Measurements from ENCODE around the gene FRMPD2.
"Not testable (repeated sequence)": the region's sequence is repeated elsewhere in the genome, so short reads cannot be mapped to it uniquely, and the experiment has no call there.

Gene FRMPD2

DNA sequence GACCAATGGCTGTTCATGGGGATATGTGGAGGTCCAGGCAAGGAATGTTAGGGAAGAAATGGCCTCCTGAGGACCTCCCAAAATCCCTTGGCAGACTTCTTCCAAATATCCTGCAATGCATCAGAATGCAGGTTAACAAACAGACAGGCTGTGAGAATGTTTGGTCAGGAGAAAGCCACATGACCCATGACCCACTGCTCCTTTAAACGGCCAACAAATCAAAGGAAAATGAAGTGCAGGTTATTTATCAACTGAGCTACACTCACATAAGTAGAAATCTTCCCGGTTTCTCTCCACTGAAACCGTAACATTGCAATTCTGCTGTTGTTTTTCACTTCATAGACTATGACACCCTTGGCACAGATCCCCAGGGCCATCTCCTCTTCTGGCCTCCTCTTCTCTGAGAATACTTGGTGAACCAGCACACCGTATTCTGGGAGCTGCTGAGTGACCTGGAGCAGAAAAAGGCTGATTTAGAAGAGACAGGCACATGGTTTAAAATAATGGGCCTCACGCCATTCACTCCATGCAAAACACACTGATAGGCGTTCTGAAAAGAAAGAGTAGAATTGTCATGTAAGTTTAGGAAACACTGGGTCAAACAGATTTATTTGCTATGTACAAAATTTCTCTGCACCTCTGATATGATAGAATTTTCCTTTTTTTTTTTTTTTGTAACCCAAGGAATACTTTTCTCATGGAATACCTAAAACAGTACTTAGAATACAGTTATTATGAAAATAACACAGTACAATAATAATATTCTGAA is 67.8 kb downstream of the FRMPD2 start:
- DNase-seq (ENCODE audit: low read depth in 2 of 2): no peak

GRCh38 chr10:48205918-48206317 is 68.6 kb downstream of the FRMPD2 start:
- DNase-seq (ENCODE audit: low read depth in 2 of 2): no peak

- DNase-seq (ENCODE audit: low read depth in 2 of 2): no peak
Measured at GRCh38 chr10:48199580-48200377, 74.7 kb downstream of the FRMPD2 start.

DNA sequence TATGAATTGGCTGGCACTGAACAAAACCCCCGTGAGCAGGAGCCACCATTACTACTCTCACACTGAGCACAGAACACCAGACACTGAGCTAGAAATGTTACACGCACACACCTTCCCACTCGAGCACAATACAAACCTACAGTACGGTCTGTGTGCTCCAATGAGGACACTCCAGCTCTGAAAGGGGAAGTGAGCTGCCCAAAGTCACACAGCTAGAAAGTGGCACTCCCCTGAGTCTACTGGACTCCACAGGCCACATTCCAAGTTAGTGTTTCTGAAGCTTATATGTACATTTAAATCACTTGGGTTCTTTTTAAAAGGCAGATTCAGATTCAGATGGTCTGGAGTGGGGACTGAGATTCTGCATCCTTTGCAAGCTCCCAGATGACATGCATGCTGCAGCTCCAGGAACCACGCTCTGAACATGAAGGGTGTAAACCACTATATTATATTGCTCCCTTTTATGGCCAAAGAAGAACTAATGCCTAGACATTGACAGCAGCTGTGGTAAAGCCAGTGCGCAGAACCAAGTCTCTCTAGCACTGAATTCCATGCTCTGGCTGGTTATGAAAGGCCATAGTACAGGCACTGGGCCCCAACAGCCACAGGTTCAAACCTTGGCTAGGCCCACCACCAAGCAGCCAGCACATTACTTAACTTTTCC is 77.1 kb downstream of the FRMPD2 start:
- no peak for DNase-seq (ENCODE audit: low read depth in 2 of 2)

DNA sequence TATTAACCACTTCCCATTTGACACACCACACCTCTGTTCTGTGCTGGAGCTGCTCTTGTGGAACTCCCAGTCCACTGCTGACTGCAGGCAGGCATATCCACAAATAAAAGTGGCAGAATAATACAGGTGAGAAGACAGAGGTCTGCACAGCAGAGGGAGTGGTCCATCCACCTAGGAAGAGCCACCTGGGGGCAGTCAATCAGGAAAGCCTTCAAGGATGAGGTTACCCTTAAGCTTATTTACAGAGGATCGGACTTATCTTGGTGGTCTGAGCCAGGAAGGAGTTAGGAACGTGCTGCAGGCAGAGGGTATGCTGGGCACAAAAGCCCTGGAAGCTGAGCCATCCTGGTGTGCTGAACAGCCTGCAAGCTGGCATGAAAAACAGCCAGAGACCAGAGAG is 78.7 kb downstream of the FRMPD2 start:
- no peak for DNase-seq (ENCODE audit: low read depth in 2 of 2)

- no peak for DNase-seq (ENCODE audit: low read depth in 2 of 2)
Measured at GRCh38 chr10:48194830-48195229, 79.7 kb downstream of the FRMPD2 start.

DNA sequence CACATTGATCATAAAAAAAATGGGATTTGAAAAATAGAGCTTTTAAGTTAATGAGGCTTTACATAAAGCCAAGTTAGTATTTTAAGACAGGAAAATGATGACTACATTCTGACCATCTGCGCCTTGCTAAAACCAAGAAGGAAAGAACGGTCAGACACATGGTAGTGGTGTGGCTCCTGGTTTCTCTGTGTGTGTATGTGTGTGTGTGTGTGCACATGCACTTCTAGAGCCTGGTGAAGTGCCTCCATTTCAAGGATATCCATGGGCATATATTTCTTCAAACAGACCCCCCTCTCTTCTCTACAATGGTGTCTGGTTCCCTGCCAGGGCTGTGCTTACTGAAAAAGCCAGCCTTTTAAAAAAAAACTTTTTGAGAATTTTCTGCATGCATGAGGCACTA is 80.9 kb downstream of the FRMPD2 start:
- DNase-seq (ENCODE audit: low read depth in 2 of 2): no peak

DNA sequence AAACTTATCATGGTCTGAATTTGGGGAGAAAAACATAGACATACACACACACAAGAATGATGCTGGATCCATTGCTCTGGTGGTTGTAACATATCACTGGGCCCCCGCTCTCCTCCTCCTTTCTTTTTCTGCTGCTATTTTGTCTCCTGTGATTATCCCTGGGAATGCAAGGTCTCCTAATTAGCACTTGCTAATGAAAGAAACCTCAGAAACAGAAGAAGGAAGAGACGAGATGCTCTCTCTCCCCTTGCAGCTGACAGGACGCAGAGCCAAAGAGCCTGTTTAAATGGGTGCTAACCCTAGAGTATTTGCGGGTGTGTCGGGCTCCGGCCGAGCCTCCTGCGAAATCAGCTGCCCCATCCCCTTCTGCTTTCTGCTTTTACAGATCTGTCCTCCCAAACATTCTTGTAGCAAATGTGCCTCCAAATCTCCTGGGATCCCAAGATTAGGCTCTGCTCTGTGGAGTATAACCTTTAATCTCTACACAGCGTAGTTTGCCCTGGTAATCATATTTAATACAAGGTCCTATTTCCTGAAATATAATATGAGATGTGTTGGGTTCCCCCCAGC is 81.5 kb downstream of the FRMPD2 start:
- no peak for DNase-seq (ENCODE audit: low read depth in 2 of 2)

DNA sequence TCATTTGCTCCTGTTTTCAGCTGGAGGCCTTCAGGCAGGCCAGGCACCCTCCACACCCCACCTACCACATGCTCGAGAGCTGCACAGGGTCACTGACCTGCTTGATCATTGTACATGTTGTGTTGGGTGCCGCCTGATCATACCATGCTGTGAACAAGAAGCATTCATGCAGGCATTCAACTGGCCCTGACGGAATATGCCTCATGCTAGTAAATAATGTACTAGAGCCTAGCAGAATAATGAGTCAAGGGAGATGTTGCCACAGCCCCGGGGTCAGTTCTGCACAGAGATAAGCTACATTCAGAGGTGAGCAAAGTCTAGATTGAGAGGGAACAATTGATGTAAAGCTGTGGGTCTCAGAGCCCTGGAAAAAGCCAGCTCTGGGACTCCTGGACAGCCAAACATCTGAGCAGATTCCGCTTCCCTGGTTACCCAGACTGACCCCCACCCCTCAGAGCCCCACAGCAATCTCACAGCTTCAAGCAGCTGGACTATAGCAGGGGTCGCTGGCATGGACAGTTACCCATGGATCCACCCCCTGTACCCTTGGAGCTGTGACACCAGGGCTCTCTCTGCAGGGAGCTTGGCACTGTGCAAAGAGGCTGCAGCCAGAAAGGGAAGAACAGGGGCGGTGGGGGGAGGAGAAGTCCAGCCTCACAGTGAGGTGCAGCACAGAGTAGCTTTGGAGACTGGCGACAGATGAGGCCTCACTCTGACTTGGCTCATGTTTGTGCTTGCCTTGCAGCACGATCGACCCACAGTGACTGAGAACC is 86.6 kb downstream of the FRMPD2 start:
- DNase-seq (ENCODE audit: low read depth in 2 of 2): no peak

GRCh38 chr10:48187126-48187525 is 87.4 kb downstream of the FRMPD2 start:
- DNase-seq (ENCODE audit: low read depth in 2 of 2): no peak

DNA sequence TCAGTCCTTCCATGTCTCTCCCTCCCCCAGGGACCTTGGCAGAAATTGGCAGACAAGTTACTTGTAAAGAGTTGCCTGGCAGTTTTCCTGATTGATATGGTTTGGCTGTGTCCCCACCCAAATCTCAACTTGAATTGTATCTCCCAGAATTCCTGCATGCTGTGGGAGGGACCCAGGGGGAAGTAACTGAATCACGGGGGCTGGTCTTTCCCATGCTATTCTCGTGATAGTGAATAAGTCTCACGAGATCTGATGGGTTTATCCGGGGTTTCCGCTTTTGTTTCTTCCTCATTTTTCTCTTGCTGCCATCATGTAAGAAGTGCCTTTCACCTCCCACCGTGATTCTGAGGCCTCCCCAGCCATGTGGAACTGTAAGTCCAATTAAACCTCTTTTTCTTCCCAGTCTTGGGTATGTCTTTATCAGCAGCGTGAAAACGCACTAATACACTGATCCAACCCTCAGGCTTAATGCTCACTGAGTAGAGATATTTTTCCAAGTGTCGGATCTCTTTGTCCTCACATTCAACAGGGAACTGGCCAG is 88.2 kb downstream of the FRMPD2 start:
- DNase-seq (ENCODE audit: low read depth in 2 of 2): not testable (repeated sequence)

DNA sequence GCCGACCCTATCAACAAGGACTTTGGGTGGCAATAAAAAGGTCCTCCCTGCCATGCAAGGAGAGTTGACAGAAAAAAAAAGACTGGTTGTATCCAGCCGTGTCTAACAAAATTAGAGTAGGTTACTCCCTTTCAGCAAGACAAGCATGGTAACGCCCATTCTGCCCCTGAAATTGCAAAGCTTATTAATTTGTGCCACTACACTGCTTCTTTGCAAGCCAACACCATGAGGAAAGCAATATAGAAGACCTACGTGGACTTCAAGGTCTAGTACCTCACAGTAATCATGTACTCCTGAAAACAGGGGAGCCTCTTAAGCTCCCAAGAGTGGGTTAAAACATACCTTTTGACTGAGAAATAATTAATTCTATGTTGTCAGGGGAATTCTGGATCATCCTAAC is 90.3 kb downstream of the FRMPD2 start:
- no peak for DNase-seq (ENCODE audit: low read depth in 2 of 2)

DNA sequence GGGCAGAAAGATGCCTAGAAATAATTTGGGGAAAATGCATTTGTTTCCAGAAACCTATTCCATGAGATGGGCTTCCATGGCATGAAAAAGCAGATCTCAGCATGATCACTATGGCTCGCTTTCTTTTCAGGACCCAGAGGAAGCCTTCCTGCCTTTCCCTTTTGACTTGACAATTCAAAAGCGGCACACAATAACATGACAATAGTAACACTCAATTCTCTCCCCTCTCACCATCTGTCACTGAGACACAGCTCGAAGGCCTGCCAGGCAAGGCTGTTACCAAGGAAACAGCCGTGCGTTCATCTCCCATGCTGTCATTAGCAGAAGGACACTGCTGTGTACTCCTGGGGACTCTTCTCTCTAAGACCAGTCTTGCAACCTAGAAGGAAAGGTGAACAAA is 101.8 kb downstream of the FRMPD2 start:
- not testable (repeated sequence) for DNase-seq (ENCODE audit: low read depth in 2 of 2)

DNA sequence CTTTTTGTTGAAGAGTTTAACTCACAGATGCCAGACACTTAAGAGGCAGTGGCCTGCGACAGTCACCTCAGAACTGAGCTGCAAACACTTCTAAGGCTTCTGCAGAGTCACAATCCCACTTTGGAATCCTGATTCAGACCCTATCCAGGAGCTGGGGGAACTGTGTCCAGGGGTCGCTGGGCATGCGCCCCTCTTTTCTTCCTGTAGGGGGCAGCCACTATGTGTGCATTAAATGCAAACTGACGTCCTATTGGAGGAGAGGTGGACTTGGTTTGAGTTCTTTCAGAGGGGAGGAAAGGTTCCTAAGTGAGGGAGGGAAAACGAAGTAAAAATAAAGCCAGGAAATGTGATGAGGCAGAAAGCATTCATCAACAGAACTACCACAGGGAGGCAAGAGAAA is 113.8 kb downstream of the FRMPD2 start:
- not testable (repeated sequence) for DNase-seq (ENCODE audit: low read depth in 2 of 2)

- not testable (repeated sequence) for DNase-seq (ENCODE audit: low read depth in 2 of 2)
Measured at GRCh38 chr10:48160163-48160562, 114.3 kb downstream of the FRMPD2 start.

GRCh38 chr10:48154211-48155140 is 120.0 kb downstream of the FRMPD2 start:
- DNase-seq (ENCODE audit: low read depth in 2 of 2): not testable (repeated sequence)

DNA sequence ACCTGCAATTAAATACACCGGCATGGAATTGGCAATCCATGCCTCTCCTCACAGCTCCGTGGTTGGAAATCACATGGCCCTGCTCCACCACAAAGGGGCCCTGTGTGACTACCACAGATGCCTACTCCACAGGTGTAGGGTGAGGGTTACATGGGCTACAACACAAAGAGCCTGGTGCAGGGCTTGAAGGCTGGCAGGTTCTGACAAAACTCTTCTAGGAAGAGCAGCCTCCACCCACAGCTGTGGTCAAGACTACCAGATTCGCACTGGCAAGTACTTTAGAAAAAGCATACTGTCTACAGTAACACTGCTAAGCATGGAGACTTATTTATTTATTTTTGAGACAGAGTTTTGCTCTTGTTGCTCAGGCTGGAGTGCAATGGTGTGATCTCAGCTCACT is 126.9 kb downstream of the FRMPD2 start:
- DNase-seq (ENCODE audit: low read depth in 2 of 2): not testable (repeated sequence)

GRCh38 chr10:48143721-48144642 is 130.5 kb downstream of the FRMPD2 start:
- not testable (repeated sequence) for DNase-seq (ENCODE audit: low read depth in 2 of 2)

DNA sequence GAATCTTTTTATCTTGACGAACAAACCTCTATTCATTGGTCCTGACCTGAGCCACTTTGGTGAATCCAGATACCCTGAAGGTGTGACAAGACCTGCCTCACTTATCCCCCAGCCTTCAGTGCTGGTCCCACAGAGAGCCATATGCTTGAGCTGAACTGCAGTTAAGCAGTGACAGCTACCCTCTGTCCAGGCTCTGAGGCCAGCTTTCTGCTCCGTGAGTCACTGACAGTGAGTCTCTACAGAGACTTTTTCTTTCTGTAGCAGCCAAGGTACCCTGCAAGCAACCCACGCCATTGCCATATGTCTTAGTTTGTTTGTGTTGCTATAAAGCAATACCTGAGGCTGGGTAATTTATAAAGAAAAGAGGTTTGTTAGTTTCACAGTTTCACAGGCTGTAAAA is 133.5 kb downstream of the FRMPD2 start:
- not testable (repeated sequence) for DNase-seq (ENCODE audit: low read depth in 2 of 2)
